GM12878 (cell line): ENCODE results near the gene AAR2. TPM values are rescaled to one million over a fixed set of nuclear protein-coding genes. Genes with fewer than 3 reads are reported as not detected.

Experiments
- ATAC-seq: fragments of 200-7000 bp; cut with Tn5 transposase; 3 replicates; pipeline ENCODE4 v1.9.1; 2020; ENCODE audit warnings: mild to moderate bottlenecking, moderate library complexity
- BruUV-seq: library from RNA; stranded (reverse); fragments of 400-500 nt; replicated peaks from 2 replicates; lab custom pipeline; 2021; lab: Mats Ljungman, UMichigan
- CTCF ChIA-PET: fragments of 300-600 bp; sonication (Branson Sonifier 250); formaldehyde crosslinking; extraction: SDS; loops from one replicate; lab custom pipeline; 2021; ENCODE audit warnings: inconsistent platforms; lab: Yijun Ruan, JAX
- POLR2A ChIA-PET: fragments of 350-600 bp; formaldehyde crosslinking; extraction: SDS; loops from one replicate; lab custom pipeline; 2021; ENCODE audit warnings: inconsistent platforms; lab: Charles Lee
- RAD21 ChIA-PET: fragments of 300-600 bp; sonication (Branson Sonifier 250); formaldehyde crosslinking; loops from one replicate; lab custom pipeline; 2023; ENCODE audit warnings: antibody characterized with exemption; ENCODE audit not compliant: unreplicated experiment; lab: Charles Lee
- SMC1A ChIA-PET: fragments of 300-600 bp; sonication (Branson Sonifier 250); formaldehyde crosslinking; loops from one replicate; lab custom pipeline; 2023; ENCODE audit not compliant: unreplicated experiment, uncharacterized antibody; lab: Charles Lee
- DNase-seq: peaks from one replicate; pipeline ENCODE4 v3.0.0-alpha.2; 2011; ENCODE audit warnings: low read depth, low spot score
- FAIRE-seq: peaks from 3 replicates; lab custom pipeline; 2011; peaks lifted over from hg19 to GRCh38; lab: Jason Lieb, UNC
- H2AFZ ChIP-seq: 2 replicates; pipeline ENCODE4 v1.6.0; 2011; ENCODE audit warnings: low read depth, low read length, control low read depth; ENCODE audit not compliant: control insufficient read depth
- H3K27ac ChIP-seq: 2 replicates; pipeline ENCODE4 v1.5.1; 2011; ENCODE audit warnings: control low read depth; ENCODE audit not compliant: control insufficient read depth, insufficient read depth
- H3K27me3 ChIP-seq, 2 experiments: replicated peaks in 1 of 2; 2 replicates each; pipeline versions ENCODE4 v1.6.0 to v1.6.1; 2011; ENCODE audit warnings: low read length in 1 of 2; ENCODE audit not compliant: control insufficient read depth in 2 of 2, insufficient read depth in 2 of 2
- H3K36me3 ChIP-seq, 2 experiments: 2 replicates each; pipeline ENCODE4 v1.5.1; 2011; ENCODE audit warnings: low read length in 1 of 2; ENCODE audit not compliant: control insufficient read depth in 2 of 2, insufficient read depth in 2 of 2
- H3K4me1 ChIP-seq: 2 replicates; pipeline ENCODE4 v1.6.1; 2011; ENCODE audit warnings: mild to moderate bottlenecking, low read length, moderate library complexity, mixed read lengths; ENCODE audit not compliant: control insufficient read depth, insufficient read depth
- H3K4me2 ChIP-seq: 2 replicates; pipeline ENCODE4 v1.6.0; 2011; ENCODE audit warnings: control low read depth; ENCODE audit not compliant: control insufficient read depth, insufficient read depth
- H3K4me3 ChIP-seq: fragments of 200-600 bp; sonication (generic); 2 replicates; pipeline ENCODE4 v1.5.1; 2016
- H3K79me2 ChIP-seq: 2 replicates; pipeline ENCODE4 v1.6.0; 2011; ENCODE audit warnings: low read length; ENCODE audit not compliant: control insufficient read depth, insufficient read depth
- H3K9ac ChIP-seq: 2 replicates; pipeline ENCODE4 v1.8.0; 2011; ENCODE audit warnings: low read length, control low read depth, mixed read lengths; ENCODE audit not compliant: control insufficient read depth, insufficient read depth
- H3K9me3 ChIP-seq: replicated peaks from 3 replicates; pipeline ENCODE4 v1.5.1; 2011; ENCODE audit warnings: mild to moderate bottlenecking, low read length; ENCODE audit not compliant: control insufficient read depth, insufficient read depth
- H4K20me1 ChIP-seq: 2 replicates; pipeline ENCODE4 v1.6.0; 2011; ENCODE audit not compliant: control insufficient read depth, insufficient read depth
- FOXK2 ChIP-seq: fragments of 450-650 bp; IDR thresholded peaks from 2 replicates; pipeline ENCODE4 v1.6.1; 2017; ENCODE audit warnings: mild to moderate bottlenecking, moderate library complexity
- KLF5 ChIP-seq: fragments of 450-650 bp; IDR thresholded peaks from 2 replicates; pipeline ENCODE4 v1.6.1; 2014; ENCODE audit warnings: mild to moderate bottlenecking; ENCODE audit not compliant: partially characterized antibody
- MEF2B ChIP-seq: fragments of 450-650 bp; IDR thresholded peaks from 2 replicates; pipeline ENCODE4 v1.6.1; 2018; ENCODE audit warnings: mild to moderate bottlenecking, moderate library complexity; ENCODE audit not compliant: partially characterized antibody, poor library complexity, severe bottlenecking
- RAD21 ChIP-seq: IDR thresholded peaks from 2 replicates; pipeline ENCODE4 v1.6.1; 2011; ENCODE audit warnings: mild to moderate bottlenecking, low read depth, low read length, moderate library complexity; ENCODE audit not compliant: insufficient read depth
- RCOR1 ChIP-seq: conservative IDR thresholded peaks from 2 replicates; pipeline ENCODE4 v1.6.1; 2012; ENCODE audit warnings: low read depth, low read length, improper control_type of control experiment
- SIX5 ChIP-seq: IDR thresholded peaks from 2 replicates; pipeline ENCODE4 v1.6.1; 2011; ENCODE audit warnings: mild to moderate bottlenecking, low read depth, low read length, moderate library complexity; ENCODE audit not compliant: severe bottlenecking
- SRF ChIP-seq, 2 experiments: IDR thresholded peaks; 2 replicates each; pipeline ENCODE4 v1.6.1; 2011; ENCODE audit warnings: low read depth in 2 of 2, low read length in 2 of 2, mild to moderate bottlenecking in 1 of 2, moderate library complexity in 1 of 2
- SUZ12 ChIP-seq: fragments of 200-600 bp; sonication (generic); IDR thresholded peaks from one replicate; pipeline ENCODE4 v1.6.1; 2018; ENCODE audit warnings: antibody characterized with exemption, mild to moderate bottlenecking; ENCODE audit not compliant: unreplicated experiment
- WGBS: methylation state at CpG from one replicate; pipeline ENCODE4 v1.1.6; 2016; ENCODE audit warnings: low lambda C conversion rate; ENCODE audit not compliant: insufficient replicate concordance, insufficient coverage; ENCODE audit errors: missing lambda C conversion rate; 5-methylcytosine and 5-hydroxymethylcytosine counted together
- in situ Hi-C: fragments of 300-500 bp; cut with MboI; formaldehyde crosslinking; loops from 9 replicates; pipeline ENCODE4 v1.14.3; 2018; ENCODE audit warnings: mixed read lengths
- intact Hi-C: fragments of 100-400 bp; cut with micrococcal nuclease; formaldehyde crosslinking; loops from one replicate; pipeline ENCODE4 v1.14.2; 2022; ENCODE audit not compliant: unreplicated experiment
- polyA plus RNA-seq, 11 experiments: library from polyadenylated mRNA; depleted of rRNA in 4 of 11; unstranded in 6 of 11; stranded (reverse) in 5 of 11; fragments of >200 nt; fragmentation: Nextera tagmentation in 4 of 11; fragmentation: Illumina TruSeq in 1 of 11; extraction: Ambion mirVana in 4 of 11; extraction: Trizol in 1 of 11; gene quantifications; 1 replicate in 1 of 11; 2 replicates in 10 of 11; pipeline versions ENCODE4 v1.2.1 to v1.2.3, GENCODE V29; 2011 to 2016; ENCODE audit warnings: inconsistent platforms in 2 of 11, missing spikeins in 2 of 11, low read depth in 1 of 11
- total RNA-seq, 4 experiments: library from RNA; depleted of rRNA in 3 of 4; stranded (reverse); fragments of >200 nt in 3 of 4; fragmentation: Illumina TruSeq in 1 of 4; extraction: Trizol in 1 of 4; gene quantifications; 2 replicates each; pipeline versions ENCODE4 v1.2.1 to v1.2.3, GENCODE V29; 2013 to 2021
- TF ChIP-seq, protein P1 (sequence below): IDR thresholded peaks from 2 replicates; pipeline ENCODE4 v1.6.1; 2012; ENCODE audit warnings: improper control_type of control experiment, low read depth, low read length; ENCODE audit not compliant: insufficient replicate concordance
- TF ChIP-seq, protein P2 (sequence below): fragments of 450-650 bp; IDR thresholded peaks from 2 replicates; pipeline ENCODE4 v1.6.1; 2017; ENCODE audit warnings: low read depth, mild to moderate bottlenecking, moderate library complexity

AAR2 gene
- total and polyA plus RNA-seq, 10 of the 15 experiments (the other 5 are each of a cell fraction or from before 2014, with no cell fraction given): 6.5 to 41.7 (median 30.3) TPM

DNA sequence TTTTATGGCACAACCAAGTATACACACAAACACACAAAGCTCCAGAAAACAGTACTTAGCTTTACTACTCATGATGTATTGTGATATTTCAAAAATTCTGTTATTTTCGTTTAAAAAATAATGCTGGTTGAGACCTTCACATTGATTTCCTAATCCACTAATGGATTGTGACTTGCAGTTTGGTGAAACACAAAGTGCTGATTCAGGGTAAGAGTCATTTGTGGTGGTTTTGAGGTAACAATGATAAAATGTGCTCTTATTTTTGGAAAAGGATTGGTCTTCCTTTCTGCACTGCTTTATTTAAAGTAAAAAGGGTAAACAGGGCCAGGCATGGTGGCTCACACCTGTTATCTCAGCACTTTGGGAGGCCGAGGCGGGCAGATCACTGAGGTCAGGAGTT is 1.9 kb downstream of the AAR2 start (continued):
- TF ChIP-seq FOXK2: no peak
- TF ChIP-seq KLF5: no peak
- TF ChIP-seq SRF (IDR thresholded peaks at IDR 0.05; ENCODE audit: low read depth in 2 of 2, low read length in 2 of 2): no peak

DNA sequence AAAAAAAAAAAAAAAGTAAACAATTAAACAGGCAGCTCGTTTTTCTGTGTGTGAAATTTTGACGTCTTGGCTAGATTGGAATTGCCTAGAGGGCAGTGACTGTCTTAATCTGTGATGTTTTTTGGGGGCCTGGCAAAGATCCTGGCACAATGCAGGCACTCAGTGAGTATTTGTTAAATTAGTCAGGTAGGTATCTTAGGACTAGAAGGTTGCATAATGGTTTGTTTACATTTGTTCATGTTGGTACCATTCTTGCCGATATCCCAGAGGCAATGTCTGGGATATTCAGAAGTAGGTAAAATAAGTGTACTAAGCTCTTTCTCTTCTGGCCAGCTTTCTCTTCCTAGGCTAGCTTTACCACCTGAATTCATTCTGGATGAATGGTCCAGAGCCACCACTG is 2.5 kb downstream of the AAR2 start:
- Histone ChIP-seq H3K4me2 (peak overlapping the region; percentile 38; the same call in 1 of the 2 replicates), H3K4me1 (no peaks in the 10 kb centered on the region), H3K27me3 (no peaks in the 10 kb centered on the region), H3K4me3 (no peak overlapping the region), H2AFZ (no peak overlapping the region), H3K79me2 (peaks cover 35% of the 10 kb centered on the region), H3K27ac (no peak overlapping the region), H3K9ac (no peak overlapping the region), H3K9me3 (no peaks in the 10 kb centered on the region), H3K36me3 (peaks cover 4 to 20% of the 10 kb centered on the region in 2 experiments), H4K20me1 (no peaks in the 10 kb centered on the region; the same call in 1 of the 2 replicates)
- in situ Hi-C loops (no loop called here), intact Hi-C loops (no loop called here)
- DNase-seq (no peak), FAIRE-seq (no peak), ATAC-seq (no peak)
- CTCF ChIA-PET: interaction anchor here (3.1 kb wide), 1 partner anchor 36 kb away, joined by 11 read pairs; no protein-coding TSS in a partner anchor
- RAD21 ChIA-PET: no interaction called here
- SMC1A ChIA-PET: no interaction called here
- POLR2A ChIA-PET: interaction anchor here (0.6 kb wide), 1 partner anchor 133 kb away, joined by 3 read pairs; no protein-coding TSS in a partner anchor
- TF ChIP-seq MEF2B (no peak), SUZ12 (no peak), SIX5 (no peak), RAD21 (no peak), RCOR1 (no peak)
- TF ChIP-seq, protein P1, sequence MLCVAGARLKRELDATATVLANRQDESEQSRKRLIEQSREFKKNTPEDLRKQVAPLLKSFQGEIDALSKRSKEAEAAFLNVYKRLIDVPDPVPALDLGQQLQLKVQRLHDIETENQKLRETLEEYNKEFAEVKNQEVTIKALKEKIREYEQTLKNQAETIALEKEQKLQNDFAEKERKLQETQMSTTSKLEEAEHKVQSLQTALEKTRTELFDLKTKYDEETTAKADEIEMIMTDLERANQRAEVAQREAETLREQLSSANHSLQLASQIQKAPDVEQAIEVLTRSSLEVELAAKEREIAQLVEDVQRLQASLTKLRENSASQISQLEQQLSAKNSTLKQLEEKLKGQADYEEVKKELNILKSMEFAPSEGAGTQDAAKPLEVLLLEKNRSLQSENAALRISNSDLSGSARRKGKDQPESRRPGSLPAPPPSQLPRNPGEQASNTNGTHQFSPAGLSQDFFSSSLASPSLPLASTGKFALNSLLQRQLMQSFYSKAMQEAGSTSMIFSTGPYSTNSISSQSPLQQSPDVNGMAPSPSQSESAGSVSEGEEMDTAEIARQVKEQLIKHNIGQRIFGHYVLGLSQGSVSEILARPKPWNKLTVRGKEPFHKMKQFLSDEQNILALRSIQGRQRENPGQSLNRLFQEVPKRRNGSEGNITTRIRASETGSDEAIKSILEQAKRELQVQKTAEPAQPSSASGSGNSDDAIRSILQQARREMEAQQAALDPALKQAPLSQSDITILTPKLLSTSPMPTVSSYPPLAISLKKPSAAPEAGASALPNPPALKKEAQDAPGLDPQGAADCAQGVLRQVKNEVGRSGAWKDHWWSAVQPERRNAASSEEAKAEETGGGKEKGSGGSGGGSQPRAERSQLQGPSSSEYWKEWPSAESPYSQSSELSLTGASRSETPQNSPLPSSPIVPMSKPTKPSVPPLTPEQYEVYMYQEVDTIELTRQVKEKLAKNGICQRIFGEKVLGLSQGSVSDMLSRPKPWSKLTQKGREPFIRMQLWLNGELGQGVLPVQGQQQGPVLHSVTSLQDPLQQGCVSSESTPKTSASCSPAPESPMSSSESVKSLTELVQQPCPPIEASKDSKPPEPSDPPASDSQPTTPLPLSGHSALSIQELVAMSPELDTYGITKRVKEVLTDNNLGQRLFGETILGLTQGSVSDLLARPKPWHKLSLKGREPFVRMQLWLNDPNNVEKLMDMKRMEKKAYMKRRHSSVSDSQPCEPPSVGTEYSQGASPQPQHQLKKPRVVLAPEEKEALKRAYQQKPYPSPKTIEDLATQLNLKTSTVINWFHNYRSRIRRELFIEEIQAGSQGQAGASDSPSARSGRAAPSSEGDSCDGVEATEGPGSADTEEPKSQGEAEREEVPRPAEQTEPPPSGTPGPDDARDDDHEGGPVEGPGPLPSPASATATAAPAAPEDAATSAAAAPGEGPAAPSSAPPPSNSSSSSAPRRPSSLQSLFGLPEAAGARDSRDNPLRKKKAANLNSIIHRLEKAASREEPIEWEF: no peak
- TF ChIP-seq, protein P2, sequence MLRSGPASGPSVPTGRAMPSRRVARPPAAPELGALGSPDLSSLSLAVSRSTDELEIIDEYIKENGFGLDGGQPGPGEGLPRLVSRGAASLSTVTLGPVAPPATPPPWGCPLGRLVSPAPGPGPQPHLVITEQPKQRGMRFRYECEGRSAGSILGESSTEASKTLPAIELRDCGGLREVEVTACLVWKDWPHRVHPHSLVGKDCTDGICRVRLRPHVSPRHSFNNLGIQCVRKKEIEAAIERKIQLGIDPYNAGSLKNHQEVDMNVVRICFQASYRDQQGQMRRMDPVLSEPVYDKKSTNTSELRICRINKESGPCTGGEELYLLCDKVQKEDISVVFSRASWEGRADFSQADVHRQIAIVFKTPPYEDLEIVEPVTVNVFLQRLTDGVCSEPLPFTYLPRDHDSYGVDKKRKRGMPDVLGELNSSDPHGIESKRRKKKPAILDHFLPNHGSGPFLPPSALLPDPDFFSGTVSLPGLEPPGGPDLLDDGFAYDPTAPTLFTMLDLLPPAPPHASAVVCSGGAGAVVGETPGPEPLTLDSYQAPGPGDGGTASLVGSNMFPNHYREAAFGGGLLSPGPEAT: no peak
- WGBS: 88% methylated on average over 3 of the region's 3 CpGs
- BruUV-seq: no TSS peak
